K562 (cell line): Measurements from ENCODE around the gene ADIPOQ. TPM values are rescaled to one million over a fixed set of nuclear protein-coding genes. Genes with fewer than 3 reads are reported as not detected.

ENCODE experiments used
- ATAC-seq: fragments of 200-7000 bp; cut with Tn5 transposase; 3 replicates; pipeline ENCODE4 v1.9.1; 2020; ENCODE audit warnings: moderate library complexity
- BruUV-seq: library from RNA; stranded (reverse); fragments of 400-500 nt; replicated peaks from 2 replicates; lab custom pipeline; 2021; lab: Mats Ljungman, UMichigan
- CTCF ChIA-PET: fragments of 300-600 bp; formaldehyde crosslinking; extraction: SDS; loops from one replicate; lab custom pipeline; 2021; ENCODE audit warnings: low intra/inter-chr PET ratio; lab: Yijun Ruan, JAX
- POLR2A ChIA-PET: fragments of 300-600, 350-650 bp; sonication (Branson Sonifier 250); formaldehyde crosslinking; extraction: SDS; loops from one replicate; lab custom pipeline; 2021; ENCODE audit warnings: antibody characterized with exemption, inconsistent platforms; lab: Yijun Ruan, JAX
- DNase-seq, 4 experiments: peaks; one replicate each; pipeline versions ENCODE4 v3.0.0 to v3.0.0-alpha.2; 2011 to 2018; ENCODE audit warnings: low spot score in 3 of 4, mixed read lengths in 3 of 4; ENCODE audit errors: extremely low read depth in 1 of 4
- FAIRE-seq: peaks from 2 replicates; lab custom pipeline; 2011; peaks lifted over from hg19 to GRCh38; lab: Jason Lieb, UNC
- H2AFZ ChIP-seq: 2 replicates; pipeline ENCODE4 v1.6.0; 2011; ENCODE audit warnings: low read depth, low read length, control low read depth, inconsistent platforms
- H3K27ac ChIP-seq: fragments of 200-600 bp; 3 replicates; pipeline ENCODE4 v1.8.0; 2011; ENCODE audit warnings: low read depth, mild to moderate bottlenecking, control low read depth, inconsistent platforms, low read length, moderate library complexity, mixed read lengths; ENCODE audit errors: extremely low read depth
- H3K27me3 ChIP-seq, 2 experiments: fragments of 300-600 bp in 1 of 2; 2 replicates in 1 of 2; 3 replicates in 1 of 2; pipeline versions ENCODE4 v1.6.0 to v1.8.0; 2011; ENCODE audit warnings: inconsistent platforms in 2 of 2, low read length in 2 of 2, mild to moderate bottlenecking in 1 of 2, mixed read lengths in 1 of 2, moderate library complexity in 1 of 2; ENCODE audit not compliant: control insufficient read depth in 2 of 2, insufficient read depth in 2 of 2
- H3K36me3 ChIP-seq: fragments of 300-600 bp; 3 replicates; pipeline ENCODE4 v1.8.0; 2011; ENCODE audit warnings: mild to moderate bottlenecking, low read length, inconsistent platforms; ENCODE audit not compliant: control insufficient read depth, insufficient read depth
- H3K4me1 ChIP-seq, 2 experiments: fragments of 200-600 bp in 1 of 2; replicated peaks in 1 of 2; 2 replicates in 1 of 2; 3 replicates in 1 of 2; pipeline versions ENCODE4 v1.5.1 to v1.8.0; 2011; ENCODE audit warnings: inconsistent platforms in 2 of 2, low read length in 2 of 2, mild to moderate bottlenecking in 1 of 2, mixed read lengths in 1 of 2, moderate library complexity in 1 of 2; ENCODE audit not compliant: control insufficient read depth in 2 of 2, insufficient read depth in 2 of 2
- H3K4me2 ChIP-seq: 2 replicates; pipeline ENCODE4 v1.6.1; 2011; ENCODE audit warnings: low read length, control low read depth, inconsistent platforms, mixed read lengths; ENCODE audit not compliant: insufficient read depth
- H3K4me3 ChIP-seq: fragments of 200-600 bp; sonication (generic), shearing (Covaris generic); 2 replicates; pipeline ENCODE4 v1.5.1; 2016; ENCODE audit warnings: control low read depth, inconsistent platforms
- H3K79me2 ChIP-seq: fragments of 200-600 bp; 3 replicates; pipeline ENCODE4 v1.8.0; 2011; ENCODE audit warnings: low read length, inconsistent platforms; ENCODE audit not compliant: control insufficient read depth, insufficient read depth
- H3K9ac ChIP-seq, 2 experiments: 2 replicates each; pipeline versions ENCODE4 v1.6.0 to v1.6.1; 2011; ENCODE audit warnings: low read depth in 2 of 2, low read length in 2 of 2, control low read depth in 1 of 2, inconsistent platforms in 1 of 2, mild to moderate bottlenecking in 1 of 2, mixed read lengths in 1 of 2; ENCODE audit not compliant: insufficient read depth in 1 of 2
- H3K9me1 ChIP-seq: one replicate; pipeline ENCODE4 v1.6.0; 2011; ENCODE audit warnings: inconsistent platforms, mild to moderate bottlenecking, low read length, moderate library complexity; ENCODE audit not compliant: control insufficient read depth, insufficient read depth
- H3K9me3 ChIP-seq: replicated peaks from 2 replicates; pipeline ENCODE4 v1.5.1; 2011; ENCODE audit warnings: low read depth, low read length, inconsistent platforms; ENCODE audit not compliant: control insufficient read depth, insufficient read depth
- H4K20me1 ChIP-seq: replicated peaks from 2 replicates; pipeline ENCODE4 v1.6.1; 2011; ENCODE audit warnings: low read length, inconsistent platforms, mixed read lengths; ENCODE audit not compliant: control insufficient read depth, insufficient read depth
- C11orf30 ChIP-seq: fragments of 450-650 bp; IDR thresholded peaks from 2 replicates; pipeline ENCODE4 v1.6.1; 2016; ENCODE audit warnings: low read depth, mild to moderate bottlenecking
- CBFB ChIP-seq: sonication (generic); formaldehyde crosslinking; IDR thresholded peaks from 2 replicates; pipeline ENCODE4 v1.4.0; 2020; ENCODE audit warnings: mild to moderate bottlenecking, missing genetic modification reagents
- EP300 ChIP-seq: IDR thresholded peaks from 2 replicates; pipeline ENCODE4 v1.6.1; 2012; ENCODE audit warnings: low read length, improper control_type of control experiment
- FOXM1 ChIP-seq, 2 experiments: fragments of 450-650 bp in 1 of 2; sonication (generic) in 1 of 2; formaldehyde crosslinking in 1 of 2; IDR thresholded peaks; 2 replicates each; pipeline versions ENCODE4 v1.6.1 to v1.9.0; 2017 to 2022; ENCODE audit warnings: low read depth in 2 of 2, mild to moderate bottlenecking in 2 of 2, missing genetic modification reagents in 1 of 2, moderate library complexity in 1 of 2
- GTF2B ChIP-seq: IDR thresholded peaks from 2 replicates; pipeline ENCODE4 v1.6.1; 2011; ENCODE audit not compliant: insufficient read length; ENCODE audit errors: extremely low read depth
- LEF1 ChIP-seq: fragments of 450-650 bp; IDR thresholded peaks from 2 replicates; pipeline ENCODE4 v1.6.1; 2016; ENCODE audit warnings: mild to moderate bottlenecking
- MAFF ChIP-seq: IDR thresholded peaks from 2 replicates; pipeline ENCODE4 v1.6.1; 2012; ENCODE audit warnings: low read length, improper control_type of control experiment
- NR3C1 ChIP-seq: sonication (generic); formaldehyde crosslinking; IDR thresholded peaks from 2 replicates; pipeline ENCODE4 v1.8.1; 2022; ENCODE audit warnings: missing genetic modification reagents
- RBFOX2 ChIP-seq: fragments of 200-400 bp; formaldehyde crosslinking; IDR thresholded peaks from 2 replicates; pipeline ENCODE4 v1.6.1; 2017; ENCODE audit warnings: low read depth, mild to moderate bottlenecking, low read length, moderate library complexity
- whole genome bisulfite sequencing: fragments of 100-300 bp; shearing (Covaris generic); methylation state at CpG from one replicate; pipeline ENCODE4 v1.1.6; 2016; ENCODE audit warnings: low coverage, mixed read lengths; ENCODE audit not compliant: insufficient coverage; ENCODE audit errors: missing lambda C conversion rate; 5-methylcytosine and 5-hydroxymethylcytosine counted together
- in situ Hi-C: fragments of 300-500 bp; cut with MboI; formaldehyde crosslinking; loops from 4 replicates; pipeline ENCODE4 v1.15.0; 2018; ENCODE audit warnings: inconsistent platforms, mixed read lengths
- intact Hi-C: fragments of 100-400 bp; cut with micrococcal nuclease; formaldehyde crosslinking; loops from 2 replicates; pipeline ENCODE4 v1.14.2; 2022
- polyA plus RNA-seq, 8 experiments: library from polyadenylated mRNA; depleted of rRNA in 4 of 8; stranded (reverse) in 5 of 8; unstranded in 3 of 8; fragments of >200 nt; fragmentation: Nextera tagmentation in 2 of 8; fragmentation: Illumina TruSeq in 1 of 8; extraction: Ambion mirVana in 2 of 8; extraction: Trizol in 1 of 8; gene quantifications; 2 replicates each; pipeline versions ENCODE4 v1.2.1 to v1.2.3, GENCODE V29; 2011 to 2014; ENCODE audit warnings: inconsistent platforms in 1 of 8, missing spikeins in 1 of 8
- total RNA-seq, 7 experiments: library from RNA; depleted of rRNA in 6 of 7; stranded (reverse); fragments of >200 nt in 6 of 7; fragmentation: Illumina TruSeq in 2 of 7; extraction: Trizol in 2 of 7; gene quantifications; 2 replicates each; pipeline versions ENCODE4 v1.2.1 to v1.2.3, GENCODE V29; 2011 to 2021; ENCODE audit warnings: low replicate concordance in 1 of 7

The ADIPOQ gene
- total and polyA plus RNA-seq, 9 of the 15 experiments (the other 6 are each of a cell fraction or from before 2014, with no cell fraction given): 0.01 to 0.04 (median 0.03) TPM; not detected in 4

GRCh38 chr3:186814100-186814499, 28.4 kb upstream of the ADIPOQ start:
- no peaks in the 10 kb centered on the region for H4K20me1 ChIP-seq
- no TSS peak for BruUV-seq
- TF ChIP-seq FOXM1 (IDR thresholded peaks at IDR 0.05; ENCODE audit: low read depth) (no peak), FOXM1 (CRISPR knock-in tag; IDR thresholded peaks at IDR 0.05; ENCODE audit: low read depth) (0 out of 2 replicates have a peak, but pooled peaks have one; percentile 30), CBFB (CRISPR knock-in tag) (no peak), NR3C1 (CRISPR knock-in tag) (no peak)
- TF ChIP-seq, all 486 proteins: peak for 1
- H3K36me3 ChIP-seq: no peaks in the 10 kb centered on the region
- intact Hi-C loops: no loop called here
- FAIRE-seq (no peak), DNase-seq (no peak), ATAC-seq (no peak)
- H3K27me3 ChIP-seq: no peaks in the 10 kb centered on the region
- H3K4me1 ChIP-seq: peaks cover 0 to 10% of the 10 kb centered on the region in 2 experiments; a peak in 4 of 5 replicates
- no peaks in the 10 kb centered on the region for H3K9me3 ChIP-seq
- ChIA-PET POLR2A (interaction anchor here (1.1 kb wide), 1 partner anchor 31 kb away, joined by 4 read pairs; the partner anchor contains the start of gene EIF4A2), CTCF (no interaction called here)
- no peak overlapping the region for H3K4me3 ChIP-seq
- H3K27ac ChIP-seq: no peak overlapping the region
- WGBS: 60% methylated on average over 4 of the region's 4 CpGs
- in situ Hi-C loops: no loop called here
- H3K9ac ChIP-seq: no peak overlapping the region; a peak in 1 of 4 replicates
- H2AFZ ChIP-seq: no peak overlapping the region
- no peaks in the 10 kb centered on the region for H3K79me2 ChIP-seq
- H3K9me1 ChIP-seq: no peaks in the 10 kb centered on the region
- no peak overlapping the region for H3K4me2 ChIP-seq

- no peak overlapping the region for H3K4me2 ChIP-seq
- H3K4me1 ChIP-seq: peaks cover 0 to 10% of the 10 kb centered on the region in 2 experiments; a peak in 4 of 5 replicates
- no peaks in the 10 kb centered on the region for H3K9me3 ChIP-seq
- no peak overlapping the region for H3K27ac ChIP-seq
- H2AFZ ChIP-seq: peak overlapping the region; percentile 73
- H3K36me3 ChIP-seq: no peaks in the 10 kb centered on the region
- BruUV-seq: no TSS peak
- no peaks in the 10 kb centered on the region for H4K20me1 ChIP-seq
- no peak overlapping the region for H3K4me3 ChIP-seq
- WGBS: 50% methylated on average over 1 of the region's 1 CpG
- ChIA-PET POLR2A (no interaction called here), CTCF (no interaction called here)
- FAIRE-seq (peak; percentile 86), DNase-seq (peak in 2 of 4 experiments; percentile 54 to 71), ATAC-seq (peak; percentile 82)
- intact Hi-C loops: no loop called here
- no peaks in the 10 kb centered on the region for H3K79me2 ChIP-seq
- in situ Hi-C loops: loop anchor here (5.0 kb wide), 1 partner anchor 198 kb away; no protein-coding TSS in a partner anchor
- no peaks in the 10 kb centered on the region for H3K27me3 ChIP-seq
- no peak overlapping the region for H3K9ac ChIP-seq
- no peaks in the 10 kb centered on the region for H3K9me1 ChIP-seq
- TF ChIP-seq GTF2B (no peak), RBFOX2 (no peak), LEF1 (peak; percentile 49; the same call in 1 of the 2 replicates), C11orf30 (peak; percentile 89), MAFF (peak; percentile 74), EP300 (0 out of 2 replicates have a peak, but pooled peaks have one; percentile 27)
Measured at GRCh38 chr3:186815435-186815834, 27.1 kb upstream of the ADIPOQ start.
